GM12878 (cell line): Measurements from ENCODE around the gene OVCA2. TPM values are rescaled to one million over a fixed set of nuclear protein-coding genes. Genes with fewer than 3 reads are reported as not detected.

Source experiments
- BCLAF1 ChIP-seq: fragments of 450-650 bp; IDR thresholded peaks from 2 replicates; pipeline ENCODE4 v1.6.1; 2017; ENCODE audit warnings: antibody characterized with exemption, mild to moderate bottlenecking, moderate library complexity
- EGR1 ChIP-seq, 2 experiments: IDR thresholded peaks; 1 replicate in 1 of 2; 2 replicates in 1 of 2; pipeline ENCODE4 v1.6.1; 2011 to 2012; ENCODE audit warnings: low read depth in 2 of 2, low read length in 2 of 2, borderline replicate concordance in 1 of 2, mild to moderate bottlenecking in 1 of 2, moderate library complexity in 1 of 2
- NR2C1 ChIP-seq: fragments of 450-650 bp; IDR thresholded peaks from 2 replicates; pipeline ENCODE4 v1.6.1; 2017; ENCODE audit warnings: antibody characterized with exemption, mild to moderate bottlenecking, moderate library complexity
- POLR2A ChIP-seq: IDR thresholded peaks from 2 replicates; pipeline ENCODE4 v1.6.1; 2011; ENCODE audit warnings: low read depth, mild to moderate bottlenecking, low read length
- RFX5 ChIP-seq: IDR thresholded peaks from 2 replicates; pipeline ENCODE4 v1.6.1; 2011; ENCODE audit warnings: low read depth, low read length, improper control_type of control experiment
- polyA plus RNA-seq, 11 experiments: library from polyadenylated mRNA; depleted of rRNA in 4 of 11; unstranded in 6 of 11; stranded (reverse) in 5 of 11; fragments of >200 nt; fragmentation: Nextera tagmentation in 4 of 11; fragmentation: Illumina TruSeq in 1 of 11; extraction: Ambion mirVana in 4 of 11; extraction: Trizol in 1 of 11; gene quantifications; 1 replicate in 1 of 11; 2 replicates in 10 of 11; pipeline versions ENCODE4 v1.2.1 to v1.2.3, GENCODE V29; 2011 to 2016; ENCODE audit warnings: inconsistent platforms in 2 of 11, missing spikeins in 2 of 11, low read depth in 1 of 11
- total RNA-seq, 4 experiments: library from RNA; depleted of rRNA in 3 of 4; stranded (reverse); fragments of >200 nt in 3 of 4; fragmentation: Illumina TruSeq in 1 of 4; extraction: Trizol in 1 of 4; gene quantifications; 2 replicates each; pipeline versions ENCODE4 v1.2.1 to v1.2.3, GENCODE V29; 2013 to 2021
- TF ChIP-seq, protein P1 (sequence below): fragments of 450-650 bp; formaldehyde crosslinking; IDR thresholded peaks from 2 replicates; pipeline ENCODE4 v1.4.0; 2020; ENCODE audit warnings: mild to moderate bottlenecking, moderate library complexity
- TF ChIP-seq, protein P2 (sequence below): fragments of 450-650 bp; IDR thresholded peaks from 2 replicates; pipeline ENCODE4 v1.6.1; 2017; ENCODE audit warnings: mild to moderate bottlenecking, low read depth, inconsistent platforms; ENCODE audit not compliant: poor library complexity, severe bottlenecking

Gene OVCA2
- total and polyA plus RNA-seq, 10 of the 15 experiments (the other 5 are each of a cell fraction or from before 2014, with no cell fraction given) = 6.1 to 75.3 (median 40.7) TPM

DNA sequence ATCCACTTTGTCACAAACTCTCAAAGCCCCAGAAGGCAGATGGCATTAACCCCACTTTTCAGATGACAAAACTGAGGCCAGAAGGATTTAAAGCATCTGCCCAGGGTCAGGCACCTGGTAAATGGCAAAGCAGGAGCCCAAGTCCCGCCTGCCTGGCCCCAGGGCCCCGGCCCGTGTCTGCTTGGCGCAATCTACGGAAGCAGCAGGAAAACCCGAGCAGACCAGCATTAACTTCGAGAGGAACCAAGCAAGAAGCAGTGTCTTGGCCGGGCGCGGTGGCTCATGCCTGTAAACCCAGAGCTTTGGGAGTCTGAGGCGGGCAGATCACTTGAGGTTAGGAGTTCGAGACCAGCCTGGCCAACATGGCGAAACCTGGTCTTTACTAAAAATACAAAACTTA, 38.3 kb upstream of the OVCA2 start (continued):
- TF ChIP-seq, protein P1, sequence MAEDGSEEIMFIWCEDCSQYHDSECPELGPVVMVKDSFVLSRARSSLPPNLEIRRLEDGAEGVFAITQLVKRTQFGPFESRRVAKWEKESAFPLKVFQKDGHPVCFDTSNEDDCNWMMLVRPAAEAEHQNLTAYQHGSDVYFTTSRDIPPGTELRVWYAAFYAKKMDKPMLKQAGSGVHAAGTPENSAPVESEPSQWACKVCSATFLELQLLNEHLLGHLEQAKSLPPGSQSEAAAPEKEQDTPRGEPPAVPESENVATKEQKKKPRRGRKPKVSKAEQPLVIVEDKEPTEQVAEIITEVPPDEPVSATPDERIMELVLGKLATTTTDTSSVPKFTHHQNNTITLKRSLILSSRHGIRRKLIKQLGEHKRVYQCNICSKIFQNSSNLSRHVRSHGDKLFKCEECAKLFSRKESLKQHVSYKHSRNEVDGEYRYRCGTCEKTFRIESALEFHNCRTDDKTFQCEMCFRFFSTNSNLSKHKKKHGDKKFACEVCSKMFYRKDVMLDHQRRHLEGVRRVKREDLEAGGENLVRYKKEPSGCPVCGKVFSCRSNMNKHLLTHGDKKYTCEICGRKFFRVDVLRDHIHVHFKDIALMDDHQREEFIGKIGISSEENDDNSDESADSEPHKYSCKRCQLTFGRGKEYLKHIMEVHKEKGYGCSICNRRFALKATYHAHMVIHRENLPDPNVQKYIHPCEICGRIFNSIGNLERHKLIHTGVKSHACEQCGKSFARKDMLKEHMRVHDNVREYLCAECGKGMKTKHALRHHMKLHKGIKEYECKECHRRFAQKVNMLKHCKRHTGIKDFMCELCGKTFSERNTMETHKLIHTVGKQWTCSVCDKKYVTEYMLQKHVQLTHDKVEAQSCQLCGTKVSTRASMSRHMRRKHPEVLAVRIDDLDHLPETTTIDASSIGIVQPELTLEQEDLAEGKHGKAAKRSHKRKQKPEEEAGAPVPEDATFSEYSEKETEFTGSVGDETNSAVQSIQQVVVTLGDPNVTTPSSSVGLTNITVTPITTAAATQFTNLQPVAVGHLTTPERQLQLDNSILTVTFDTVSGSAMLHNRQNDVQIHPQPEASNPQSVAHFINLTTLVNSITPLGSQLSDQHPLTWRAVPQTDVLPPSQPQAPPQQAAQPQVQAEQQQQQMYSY (CRISPR knock-in tag) = no peak
- TF ChIP-seq NR2C1 (no peak), POLR2A (no peak), BCLAF1 (no peak), EGR1 (IDR thresholded peaks at IDR 0.05; ENCODE audit: borderline replicate concordance in 1 of 2, low read depth in 2 of 2, low read length in 2 of 2) (no peak), RFX5 (no peak)
- TF ChIP-seq, protein P2, sequence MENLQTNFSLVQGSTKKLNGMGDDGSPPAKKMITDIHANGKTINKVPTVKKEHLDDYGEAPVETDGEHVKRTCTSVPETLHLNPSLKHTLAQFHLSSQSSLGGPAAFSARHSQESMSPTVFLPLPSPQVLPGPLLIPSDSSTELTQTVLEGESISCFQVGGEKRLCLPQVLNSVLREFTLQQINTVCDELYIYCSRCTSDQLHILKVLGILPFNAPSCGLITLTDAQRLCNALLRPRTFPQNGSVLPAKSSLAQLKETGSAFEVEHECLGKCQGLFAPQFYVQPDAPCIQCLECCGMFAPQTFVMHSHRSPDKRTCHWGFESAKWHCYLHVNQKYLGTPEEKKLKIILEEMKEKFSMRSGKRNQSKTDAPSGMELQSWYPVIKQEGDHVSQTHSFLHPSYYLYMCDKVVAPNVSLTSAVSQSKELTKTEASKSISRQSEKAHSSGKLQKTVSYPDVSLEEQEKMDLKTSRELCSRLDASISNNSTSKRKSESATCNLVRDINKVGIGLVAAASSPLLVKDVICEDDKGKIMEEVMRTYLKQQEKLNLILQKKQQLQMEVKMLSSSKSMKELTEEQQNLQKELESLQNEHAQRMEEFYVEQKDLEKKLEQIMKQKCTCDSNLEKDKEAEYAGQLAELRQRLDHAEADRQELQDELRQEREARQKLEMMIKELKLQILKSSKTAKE = no peak
- TF ChIP-seq, all 136 proteins: peak for 0
